SW 1271 (cell line): Measurements from ENCODE around the gene PTP4A2.
"Not testable (repeated sequence)": the region's sequence is repeated elsewhere in the genome, so short reads cannot be mapped to it uniquely, and the experiment has no call there.

Source experiments
- DNase-seq, 2 experiments: peaks; one replicate each; lab custom pipeline; 2025; lab: John Stamatoyannopoulos, UW

Gene PTP4A2

DNA sequence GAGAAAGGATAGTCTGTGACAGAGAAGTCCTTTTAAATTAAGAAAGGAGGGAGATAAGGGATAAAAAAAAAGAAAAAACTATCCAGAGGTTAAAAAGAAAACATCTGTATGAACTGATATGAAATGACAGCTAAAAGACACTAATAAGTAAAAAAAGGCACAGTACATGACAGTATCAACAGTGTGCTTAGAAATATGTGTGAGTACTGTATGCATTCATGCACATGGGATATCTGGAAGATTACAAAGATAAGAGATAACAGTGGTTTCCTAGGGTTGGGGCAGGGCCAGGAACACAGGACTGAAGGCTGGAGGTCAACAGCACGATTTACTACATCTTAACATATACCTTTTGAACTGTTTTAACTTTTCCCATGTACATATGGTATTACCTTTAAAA, 13.3 kb downstream of the PTP4A2 start:
- DNase-seq, result no peak

- no peak for DNase-seq
Observed at GRCh38 chr1:31923901-31924535, 14.2 kb downstream of the PTP4A2 start.

DNA sequence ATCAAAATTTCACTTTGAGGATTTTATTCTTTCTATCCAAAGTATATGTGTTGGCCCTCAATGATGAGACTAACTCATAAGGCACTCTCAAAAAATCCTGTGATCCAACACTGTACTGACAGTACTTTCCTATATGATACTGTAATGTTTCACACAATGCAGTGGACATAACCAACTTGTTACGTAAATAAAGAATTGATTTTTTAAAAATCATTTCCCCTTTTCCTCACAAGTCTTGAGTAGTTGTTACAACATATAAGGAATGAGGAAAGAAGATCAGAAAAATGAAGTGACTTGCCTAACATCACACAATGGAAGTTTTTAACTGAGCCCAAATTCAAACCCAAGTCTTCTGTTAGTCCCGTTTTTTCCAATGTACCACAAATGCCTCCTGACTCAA, 17.2 kb downstream of the PTP4A2 start:
- DNase-seq, result no peak

GRCh38 chr1:31919591-31919990, 18.6 kb downstream of the PTP4A2 start:
- DNase-seq, result no peak

- DNase-seq, result no peak
Observed at GRCh38 chr1:31915438-31915837, 22.7 kb downstream of the PTP4A2 start.

GRCh38 chr1:31913968-31914367, 24.2 kb downstream of the PTP4A2 start:
- DNase-seq, result no peak

DNA sequence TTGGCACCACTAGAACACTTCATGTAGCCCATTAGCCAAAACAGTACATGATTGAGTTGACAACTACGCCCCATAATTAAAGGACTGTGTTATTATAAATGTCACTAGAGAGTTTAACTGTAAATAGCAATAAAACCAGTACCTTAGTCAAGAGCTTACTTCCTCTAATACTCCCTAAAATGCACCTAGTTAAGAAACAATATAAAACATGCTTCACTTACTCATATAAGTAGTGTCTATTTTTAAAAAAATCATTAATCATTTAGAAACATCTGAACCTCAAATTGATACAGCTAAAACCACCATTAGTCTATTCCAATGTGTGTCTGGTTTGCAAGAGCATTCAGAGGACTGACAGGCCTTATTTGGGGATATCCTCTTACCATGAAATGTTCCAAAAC, 25.3 kb downstream of the PTP4A2 start:
- no peak for DNase-seq

GRCh38 chr1:31911994-31912780, 26.0 kb downstream of the PTP4A2 start:
- DNase-seq, result no peak

GRCh38 chr1:31910933-31911332, 27.2 kb downstream of the PTP4A2 start:
- no peak for DNase-seq

GRCh38 chr1:31909691-31910090, 28.5 kb downstream of the PTP4A2 start:
- no peak for DNase-seq

DNA sequence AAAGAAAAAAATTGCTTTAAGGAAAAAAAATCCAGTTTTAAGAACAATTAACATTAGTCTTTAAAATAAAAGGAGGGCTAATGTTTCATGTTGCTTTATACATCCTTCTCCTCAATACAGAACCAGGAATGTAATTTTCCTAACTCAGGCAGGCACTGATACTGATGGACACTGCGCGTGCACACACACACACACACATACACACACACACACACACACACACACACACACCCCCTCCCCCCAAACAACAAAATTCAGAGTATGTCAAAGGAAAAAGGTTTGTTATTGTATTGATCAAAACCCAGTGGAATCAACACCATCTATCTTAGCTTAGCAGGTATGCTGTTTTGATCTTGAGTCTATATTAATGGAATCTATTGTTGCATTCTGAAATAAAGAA, 31.6 kb downstream of the PTP4A2 start:
- DNase-seq, result no peak

GRCh38 chr1:31905681-31906080, 32.5 kb downstream of the PTP4A2 start:
- no peak for DNase-seq

DNA sequence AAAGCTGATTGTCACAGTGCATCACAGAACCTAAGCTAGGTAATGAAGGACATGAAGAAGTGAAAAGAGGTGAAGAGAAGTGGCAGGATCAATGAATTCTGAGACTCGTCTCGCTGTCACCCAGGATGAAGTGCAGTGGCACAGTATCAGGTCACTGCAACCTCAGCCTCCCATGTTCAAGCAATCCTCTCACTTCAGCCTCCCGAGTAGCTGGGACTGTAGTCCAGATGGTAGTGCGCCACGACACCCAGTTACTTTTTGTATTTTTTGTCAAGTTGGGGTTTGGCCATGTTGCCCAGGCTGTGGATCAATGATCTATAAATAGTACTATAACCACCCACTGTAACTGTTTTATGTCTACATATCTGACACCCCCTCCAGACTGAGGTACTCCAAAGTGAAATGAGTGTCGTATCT, 33.1 kb downstream of the PTP4A2 start:
- DNase-seq, result no peak

- no peak for DNase-seq
Observed at GRCh38 chr1:31904339-31905092, 33.7 kb downstream of the PTP4A2 start.

DNA sequence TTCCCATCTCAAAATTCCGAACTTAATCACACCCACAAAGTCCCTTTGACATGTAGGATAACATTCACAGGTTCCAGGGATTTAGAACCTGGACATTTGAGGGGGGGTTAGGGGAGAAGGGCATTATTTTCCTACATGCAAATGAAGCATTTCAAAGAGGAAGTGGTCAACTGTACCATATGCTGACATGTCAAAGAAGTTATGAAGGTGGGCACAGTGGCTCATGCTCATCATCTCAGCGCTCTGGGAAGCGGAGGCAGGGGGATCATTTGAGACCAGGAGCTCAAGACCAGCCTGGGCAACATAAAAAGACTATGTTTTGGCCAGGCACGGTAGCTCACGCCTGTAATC, 35.7 kb downstream of the PTP4A2 start:
- no peak for DNase-seq

DNA sequence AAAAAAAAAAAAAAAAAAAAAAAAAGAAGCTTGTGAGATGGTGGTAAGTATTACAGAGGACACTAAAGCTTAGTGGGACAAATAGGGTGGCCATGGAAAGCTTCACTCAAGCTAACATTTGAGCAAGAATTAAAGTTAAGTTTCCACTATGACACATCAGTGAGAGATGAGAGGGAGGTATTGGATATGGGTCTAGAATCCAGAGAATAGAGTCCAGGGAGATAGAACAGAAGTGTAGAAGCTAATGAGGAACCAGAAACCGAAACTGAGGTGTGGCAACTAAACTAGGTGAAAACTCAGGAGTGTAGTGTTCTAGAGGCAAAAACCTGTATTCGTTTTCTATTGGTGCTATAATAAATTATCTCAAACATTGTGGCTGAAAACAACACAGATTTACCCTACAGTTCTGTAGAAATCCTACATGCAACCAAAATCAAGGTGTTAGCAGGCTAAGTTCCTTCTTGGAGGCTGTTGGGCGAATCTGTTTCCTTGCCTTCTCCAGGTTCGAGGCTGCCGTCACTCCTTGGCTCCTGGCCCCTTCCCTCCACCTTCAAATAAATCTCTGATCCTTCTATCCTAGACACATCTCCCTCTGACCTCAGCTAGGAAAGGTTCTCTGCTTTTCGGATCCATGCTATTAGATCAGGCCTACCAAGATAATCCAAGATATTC, 36.2 kb downstream of the PTP4A2 start:
- no peak for DNase-seq

DNA sequence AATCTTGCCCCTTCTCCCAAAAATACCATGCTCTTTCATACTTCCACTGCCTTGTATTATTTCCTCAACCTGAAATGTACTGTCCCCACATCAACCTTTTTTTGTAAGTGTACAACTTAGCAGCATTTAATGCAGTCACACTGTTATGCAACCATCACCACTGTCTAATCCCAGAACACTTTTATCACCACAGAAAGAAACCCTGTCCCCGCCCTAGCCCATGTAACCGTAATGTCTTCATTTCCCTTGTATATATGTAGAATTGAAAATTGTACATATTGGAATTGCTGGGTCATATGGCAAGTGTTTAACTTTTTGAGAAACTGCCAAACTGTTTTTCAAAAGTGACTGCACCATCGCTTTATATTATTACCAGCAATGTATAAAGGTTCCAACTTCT, 37.4 kb downstream of the PTP4A2 start:
- DNase-seq, result no peak

DNA sequence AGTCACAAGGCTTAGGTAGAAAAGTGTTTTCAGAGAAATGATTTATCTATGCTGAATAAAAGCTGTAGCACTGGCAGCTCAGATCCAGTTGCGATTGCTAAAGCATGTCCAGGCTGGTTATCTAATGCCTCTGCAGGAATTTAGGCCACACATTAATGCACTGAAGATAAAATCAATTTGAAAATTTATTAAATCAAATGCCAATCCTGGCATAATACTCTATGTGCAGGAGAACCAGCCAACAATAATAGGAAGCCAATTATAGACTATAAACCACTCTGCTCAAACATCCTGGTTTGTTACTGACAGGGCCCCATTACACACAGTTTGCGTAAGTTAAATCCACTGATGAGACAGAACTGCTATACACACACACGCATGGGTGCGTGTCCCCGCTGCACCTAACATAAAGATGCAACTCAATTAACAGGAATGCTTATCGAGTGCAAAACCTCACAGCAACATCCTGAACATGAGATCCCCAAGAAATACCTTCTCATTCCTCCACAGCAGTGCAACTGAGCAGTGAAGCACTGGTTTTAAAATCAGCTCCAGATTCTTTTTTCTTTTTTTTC, 40.6 kb downstream of the PTP4A2 start:
- DNase-seq, result no peak

DNA sequence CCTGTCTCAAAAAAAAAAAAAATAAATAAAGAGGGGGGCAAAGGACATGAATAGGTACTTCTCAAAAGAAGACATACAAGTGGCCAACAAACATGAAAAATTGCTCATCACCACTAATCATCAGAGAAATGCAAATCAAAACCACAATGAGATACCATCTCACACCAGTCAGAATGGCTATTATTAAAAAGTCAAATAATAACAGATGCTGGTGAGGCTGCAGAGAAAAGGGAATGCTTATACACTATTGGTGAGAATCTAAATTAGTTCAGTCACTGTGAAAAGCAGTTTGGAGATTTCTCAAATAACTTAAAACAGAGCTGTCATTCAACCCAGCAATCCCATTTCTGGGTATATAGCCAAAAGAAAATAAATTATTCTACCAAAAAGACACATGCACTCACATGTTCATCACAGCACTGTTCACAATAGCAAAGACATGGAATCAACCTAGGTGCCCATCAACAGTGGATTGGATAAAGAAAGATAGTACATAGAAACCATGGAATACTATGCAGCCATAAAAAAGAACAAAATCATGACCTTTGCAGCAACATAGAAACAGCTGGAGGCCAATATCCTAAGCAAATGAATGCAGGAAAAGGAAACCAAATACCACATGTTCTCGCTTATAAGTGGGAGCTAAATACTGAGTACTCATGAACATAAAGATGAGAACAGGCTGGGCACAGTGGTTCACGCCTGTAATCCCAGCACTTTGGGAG, 42.5 kb downstream of the PTP4A2 start:
- DNase-seq, result not testable (repeated sequence)

- no peak for DNase-seq
Observed at GRCh38 chr1:31891280-31891679, 46.9 kb downstream of the PTP4A2 start.

DNA sequence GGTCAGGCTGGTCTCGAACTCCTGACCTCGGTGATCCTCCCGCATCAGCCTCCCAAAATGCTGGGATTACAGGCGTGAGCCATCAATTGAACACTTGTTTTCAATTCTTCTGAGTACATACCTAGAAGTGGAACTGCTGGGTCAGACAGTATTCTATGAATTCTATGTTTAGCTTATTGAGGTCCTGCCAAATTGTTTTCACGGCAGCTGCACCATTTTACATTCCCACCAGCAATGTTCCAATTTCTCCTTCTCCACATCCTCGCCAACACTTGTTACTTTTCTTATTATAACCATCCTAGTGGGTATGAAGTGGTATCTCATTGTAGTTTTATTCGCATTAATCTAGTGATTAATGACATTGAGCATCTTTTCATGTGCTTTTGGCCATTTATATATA, 49.9 kb downstream of the PTP4A2 start:
- DNase-seq, result no peak

DNA sequence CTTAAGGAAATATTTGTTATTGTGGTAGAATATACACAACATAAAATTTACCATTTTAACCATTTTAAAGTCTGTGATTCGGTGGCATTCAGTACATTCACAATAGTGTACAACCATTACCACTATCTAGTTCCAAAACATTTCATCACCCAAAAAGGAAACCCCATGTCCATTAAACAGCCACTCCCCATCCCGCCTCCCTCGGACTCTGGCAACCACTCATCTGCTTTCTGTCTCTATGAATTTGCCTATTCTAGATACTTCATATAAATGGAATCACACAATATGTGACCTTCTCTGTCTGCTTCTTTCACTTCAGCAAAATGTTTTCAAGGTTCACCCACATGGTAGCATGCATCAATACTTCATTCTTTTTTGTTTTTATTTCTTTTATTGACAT, 51.3 kb downstream of the PTP4A2 start:
- no peak for DNase-seq
